IgD-negative memory B cell (primary cell): ENCODE results near the gene DNAAF5. TPM values are rescaled to one million over a fixed set of nuclear protein-coding genes. Genes with fewer than 3 reads are reported as not detected.

Experiments used
- H3K27ac Mint-ChIP-seq, 3 donors: one replicate each; pipeline ENCODE4 v1.8.0; 2020 to 2022; ENCODE audit warnings: mild to moderate bottlenecking in 3 of 3, mixed read lengths in 3 of 3, moderate library complexity in 1 of 3
- H3K27me3 Mint-ChIP-seq: one replicate; pipeline ENCODE4 v1.8.0; 2021; ENCODE audit warnings: mixed read lengths
- H3K36me3 Mint-ChIP-seq: one replicate; pipeline ENCODE4 v1.8.0; 2020; ENCODE audit warnings: mild to moderate bottlenecking, mixed read lengths
- H3K4me1 Mint-ChIP-seq, 3 donors: one replicate each; pipeline ENCODE4 v1.8.0; 2020 to 2022; ENCODE audit warnings: mixed read lengths in 3 of 3, mild to moderate bottlenecking in 1 of 3
- H3K4me3 Mint-ChIP-seq, 4 donors: one replicate each; pipeline ENCODE4 v1.8.0; 2020 to 2022; ENCODE audit warnings: mild to moderate bottlenecking in 4 of 4, mixed read lengths in 4 of 4, moderate library complexity in 3 of 4
- H3K9me3 Mint-ChIP-seq, 3 donors: one replicate each; pipeline ENCODE4 v1.8.0; 2020 to 2021; ENCODE audit warnings: mixed read lengths in 3 of 3, mild to moderate bottlenecking in 1 of 3
- polyA plus RNA-seq: library from polyadenylated mRNA; unstranded; fragments of 300-500 nt; fragmentation: Illumina TruSeq; gene quantifications from one replicate; pipeline ENCODE4 v1.2.3, GENCODE V29; 2021

DNAAF5 gene
- polyA plus RNA-seq, 1 donor from 2014 or later = 2.7 TPM

DNA sequence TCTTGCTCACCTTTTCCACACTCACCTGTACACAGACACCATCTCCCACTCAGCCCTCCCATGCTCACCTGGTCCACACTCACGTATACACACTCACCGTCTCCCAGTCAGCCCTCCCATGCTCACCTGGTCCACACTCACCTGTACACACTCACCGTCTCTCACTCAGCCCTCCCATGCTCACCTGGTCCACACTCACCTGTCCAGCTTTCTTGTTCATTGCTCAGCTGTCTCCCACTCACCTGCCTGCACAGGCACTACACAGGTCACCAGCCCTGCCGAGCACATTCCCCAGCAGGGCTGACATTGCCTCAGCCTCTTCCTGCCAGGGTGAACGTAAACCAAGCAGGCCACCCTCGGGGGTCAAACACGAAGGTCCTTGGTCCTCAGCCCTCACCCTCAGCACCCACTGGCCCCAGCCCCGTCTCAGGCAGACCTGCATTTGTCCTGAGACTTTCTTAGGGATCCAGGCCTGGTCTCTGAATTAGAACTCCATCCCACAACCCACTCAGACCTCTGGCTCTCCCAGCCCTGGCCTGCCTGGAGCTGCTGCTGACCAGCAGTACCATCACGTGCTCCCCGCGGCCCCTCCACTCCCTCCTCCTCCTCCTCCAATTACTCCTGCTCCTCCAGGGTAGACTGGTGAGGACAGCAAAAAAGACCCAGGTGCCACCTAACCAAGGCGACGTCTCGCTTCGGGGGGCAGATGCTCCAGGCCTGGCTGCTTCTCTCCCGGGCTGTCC, 12.8 kb upstream of the DNAAF5 start:
- Mint-ChIP-seq H3K4me1 (peaks cover 0 to 9% (median 0%) of the 10 kb centered on the region in 3 donors), H3K9me3 (peaks cover 0 to 1% (median 0%) of the 10 kb centered on the region in 3 donors), H3K27ac (peak overlapping the region in 1 of 3 donors; percentile 84), H3K27me3 (peaks cover 3% of the 10 kb centered on the region), H3K4me3 (peak overlapping the region in 2 of 4 donors; percentile 58 to 82), H3K36me3 (peaks cover 3% of the 10 kb centered on the region)

GRCh38 chr7:714251-714671, 12.2 kb upstream of the DNAAF5 start:
- Mint-ChIP-seq H3K36me3 (peaks cover 3% of the 10 kb centered on the region), H3K9me3 (peaks cover 0 to 1% (median 0%) of the 10 kb centered on the region in 3 donors), H3K4me3 (peak overlapping the region in 2 of 4 donors; percentile 39 to 86), H3K27me3 (peaks cover 3% of the 10 kb centered on the region), H3K27ac (no peak overlapping the region), H3K4me1 (peaks cover 0 to 9% (median 0%) of the 10 kb centered on the region in 3 donors)

GRCh38 chr7:716222-716621, 10.3 kb upstream of the DNAAF5 start:
- H3K27ac Mint-ChIP-seq = no peak overlapping the region
- peaks cover 6% of the 10 kb centered on the region for H3K36me3 Mint-ChIP-seq
- peaks cover 0 to 10% (median 1%) of the 10 kb centered on the region in 3 donors for H3K9me3 Mint-ChIP-seq
- peak overlapping the region in 1 of 4 donors; percentile 50 for H3K4me3 Mint-ChIP-seq
- H3K4me1 Mint-ChIP-seq = peaks cover 0 to 9% (median 0%) of the 10 kb centered on the region in 3 donors
- H3K27me3 Mint-ChIP-seq = peaks cover 3% of the 10 kb centered on the region

- H3K27me3 Mint-ChIP-seq = peaks cover 3% of the 10 kb centered on the region
- peaks cover 6% of the 10 kb centered on the region for H3K36me3 Mint-ChIP-seq
- no peak overlapping the region for H3K4me3 Mint-ChIP-seq
- H3K4me1 Mint-ChIP-seq = peaks cover 0 to 9% (median 0%) of the 10 kb centered on the region in 3 donors
- H3K27ac Mint-ChIP-seq = no peak overlapping the region
- H3K9me3 Mint-ChIP-seq = peaks cover under 1 to 11% (median 1%) of the 10 kb centered on the region in 3 donors
These were observed 9.9 kb upstream of the DNAAF5 start for GRCh38 chr7:716636-717035.

DNA sequence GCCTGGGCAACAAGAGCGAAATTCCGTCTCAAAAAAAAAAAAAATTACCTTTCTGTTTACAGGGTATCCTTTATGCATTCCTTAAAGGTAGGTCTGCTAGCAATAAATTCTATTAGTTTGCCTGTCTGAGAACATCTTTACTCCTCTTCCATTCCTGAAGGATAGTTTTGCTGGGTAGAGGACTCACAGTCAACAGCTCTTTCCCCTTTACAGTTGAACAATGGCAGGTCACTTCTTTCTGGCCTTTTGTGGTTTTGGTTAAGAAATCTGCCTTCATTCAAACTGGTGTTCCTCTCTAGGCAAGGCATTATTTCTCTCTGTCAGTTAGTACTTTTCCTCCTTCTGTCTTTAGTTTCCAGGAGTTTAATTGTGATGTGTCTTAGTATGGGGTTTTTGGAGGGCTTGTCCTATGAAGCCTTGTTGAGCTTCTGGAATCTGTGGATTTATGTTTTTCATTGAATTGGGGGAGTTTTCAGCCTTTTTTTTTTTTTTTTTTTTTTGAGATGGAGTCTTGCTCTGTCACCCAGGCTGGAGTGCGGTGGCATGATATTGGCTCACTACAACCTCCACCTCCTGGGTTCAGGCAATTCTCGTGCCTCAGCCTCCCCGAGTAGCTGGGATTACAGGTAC, 4.8 kb upstream of the DNAAF5 start:
- Mint-ChIP-seq H3K27ac (peak overlapping the region in 1 of 3 donors; percentile 69), H3K9me3 (peaks cover 0 to 14% (median 2%) of the 10 kb centered on the region in 3 donors), H3K27me3 (no peaks in the 10 kb centered on the region), H3K36me3 (peaks cover 14% of the 10 kb centered on the region), H3K4me1 (peaks cover 5 to 10% (median 5%) of the 10 kb centered on the region in 3 donors), H3K4me3 (peak overlapping the region in 1 of 4 donors; percentile 62)

DNA sequence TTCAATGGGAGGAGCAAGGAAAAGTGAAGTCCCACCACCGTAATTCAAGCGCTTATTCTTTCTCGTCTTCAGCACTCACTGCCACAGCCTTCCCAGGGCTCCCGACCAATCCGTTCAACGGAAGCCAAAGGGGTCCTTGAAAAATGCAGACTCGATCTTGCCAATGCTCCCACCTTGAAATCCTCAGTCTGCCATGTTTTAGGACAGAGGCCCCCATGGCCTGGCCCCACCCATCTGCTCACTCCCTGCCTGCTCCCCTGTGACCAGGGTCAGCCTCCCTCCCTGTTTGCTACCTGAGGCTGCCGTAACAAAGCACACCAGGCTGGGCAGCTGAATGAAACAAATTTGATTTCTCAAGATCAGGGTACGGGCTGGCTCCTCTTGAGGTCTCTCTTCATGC, 3.0 kb upstream of the DNAAF5 start:
- peaks cover 10 to 15% (median 12%) of the 10 kb centered on the region in 3 donors for H3K4me1 Mint-ChIP-seq
- H3K27me3 Mint-ChIP-seq = no peaks in the 10 kb centered on the region
- H3K9me3 Mint-ChIP-seq = peaks cover 0 to 14% (median 2%) of the 10 kb centered on the region in 3 donors
- peaks cover 14% of the 10 kb centered on the region for H3K36me3 Mint-ChIP-seq
- H3K4me3 Mint-ChIP-seq = no peak overlapping the region
- no peak overlapping the region for H3K27ac Mint-ChIP-seq

- Mint-ChIP-seq H3K9me3 (peaks cover 0 to 14% (median 2%) of the 10 kb centered on the region in 3 donors), H3K4me1 (peaks cover 10 to 15% (median 12%) of the 10 kb centered on the region in 3 donors), H3K27me3 (no peaks in the 10 kb centered on the region), H3K4me3 (peak overlapping the region in 3 of 4 donors; percentile 2 to 70 (median 19)), H3K27ac (no peak overlapping the region), H3K36me3 (peaks cover 14% of the 10 kb centered on the region)
These were observed 2.2 kb upstream of the DNAAF5 start for GRCh38 chr7:724298-724697.

DNA sequence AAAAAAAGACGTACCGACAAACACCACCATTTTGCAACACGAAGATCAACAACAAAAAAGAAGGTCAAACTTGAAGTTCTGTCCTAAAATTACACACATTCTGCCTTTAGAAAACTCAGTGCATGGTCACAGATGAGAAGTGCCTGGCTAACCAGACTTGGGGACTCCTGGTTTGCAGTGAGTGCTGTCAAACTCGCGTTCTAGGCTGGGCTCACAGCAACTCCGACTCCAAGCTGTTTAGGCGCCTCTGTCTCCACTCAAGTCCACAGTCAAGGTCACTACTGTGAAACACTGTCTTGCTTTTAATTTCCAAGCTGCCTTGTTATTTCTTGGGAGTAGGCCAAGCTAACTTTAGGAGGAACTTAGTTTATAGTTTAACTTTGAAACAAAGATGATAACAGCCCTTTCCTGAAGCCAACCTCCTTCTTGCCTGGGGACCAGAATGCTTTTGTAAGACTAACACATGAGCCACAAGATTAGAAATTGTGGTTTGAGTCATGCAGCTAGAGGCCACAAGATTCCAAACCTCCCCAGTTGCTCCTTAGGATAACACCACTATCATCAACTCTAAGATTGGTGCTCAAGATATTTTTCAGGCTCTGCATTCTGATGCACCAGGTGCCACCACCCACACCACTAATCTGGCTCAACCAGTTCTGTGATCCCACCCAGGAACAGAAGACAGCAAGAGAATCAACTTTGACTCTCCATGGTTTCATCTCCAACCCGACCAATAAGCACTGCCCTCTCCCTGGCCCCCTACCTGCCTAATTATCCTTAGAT, 1.1 kb upstream of the DNAAF5 start:
- H3K4me3 Mint-ChIP-seq = peak overlapping the region; percentile 80 to 89 (median 87)
- peaks cover 0 to 10% (median 2%) of the 10 kb centered on the region in 3 donors for H3K9me3 Mint-ChIP-seq
- no peaks in the 10 kb centered on the region for H3K27me3 Mint-ChIP-seq
- H3K27ac Mint-ChIP-seq = peak overlapping the region; percentile 35 to 73 (median 67)
- H3K4me1 Mint-ChIP-seq = peaks cover 10 to 17% (median 14%) of the 10 kb centered on the region in 3 donors
- H3K36me3 Mint-ChIP-seq = peaks cover 11% of the 10 kb centered on the region

GRCh38 chr7:726854-727103, 280 bp downstream of the DNAAF5 start:
- Mint-ChIP-seq H3K9me3 (peaks cover 0 to 1% (median under 1%) of the 10 kb centered on the region in 3 donors), H3K4me3 (peak overlapping the region in 1 of 4 donors; percentile 87), H3K27me3 (no peaks in the 10 kb centered on the region), H3K4me1 (peaks cover 15 to 17% (median 17%) of the 10 kb centered on the region in 3 donors), H3K36me3 (peaks cover 6% of the 10 kb centered on the region), H3K27ac (peak overlapping the region in 1 of 3 donors; percentile 73)

DNA sequence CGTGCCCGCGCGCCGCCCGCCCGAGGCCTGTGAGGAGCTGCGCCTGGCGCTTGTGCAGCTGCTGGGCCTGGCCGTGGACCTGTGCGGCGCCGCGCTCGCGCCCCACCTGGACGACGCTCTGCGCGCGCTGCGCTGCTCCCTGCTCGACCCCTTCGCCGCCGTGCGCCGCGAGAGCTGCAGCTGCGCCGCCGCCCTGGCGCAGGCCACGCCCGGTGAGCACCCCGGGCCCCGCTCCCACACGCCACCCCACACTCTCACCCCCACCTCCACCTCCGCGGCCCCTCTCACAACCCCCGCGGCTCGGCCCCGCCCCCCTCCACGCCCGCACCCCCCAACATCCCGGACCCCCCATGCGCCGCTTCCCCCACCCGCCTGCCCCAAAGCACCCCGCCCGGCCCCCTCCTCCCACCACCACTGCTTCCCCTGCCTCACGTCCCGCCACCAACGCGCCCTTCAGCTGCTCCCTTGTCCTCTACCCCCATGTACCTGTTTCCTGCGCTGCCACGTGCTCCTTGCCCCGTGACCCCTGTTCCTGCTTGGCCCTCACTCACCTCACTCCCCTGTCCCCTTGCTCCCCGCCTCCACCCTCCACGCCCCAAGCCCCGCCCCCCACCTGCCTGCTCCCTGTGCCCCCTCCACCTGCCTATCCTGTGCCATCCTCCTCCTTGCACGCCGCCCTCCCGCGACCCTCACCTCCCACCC, 756 bp downstream of the DNAAF5 start, which contains the start of gene PRKAR1B:
TSS of gene PRKAR1B (minus strand) at position 178 of the 702 bp plus-strand sequence. CDS start 15,776 bp downstream, outside the sequence.
- H3K36me3 Mint-ChIP-seq = peaks cover 5% of the 10 kb centered on the region

GRCh38 chr7:727806-728460, 1.4 kb downstream of the DNAAF5 start:
- Mint-ChIP-seq H3K9me3 (peaks cover 0 to under 1% (median 0%) of the 10 kb centered on the region in 3 donors), H3K4me1 (peaks cover 15 to 21% (median 19%) of the 10 kb centered on the region in 3 donors), H3K27ac (peak overlapping the region in 2 of 3 donors; percentile 80 to 81), H3K4me3 (peak overlapping the region; percentile 69 to 93 (median 86)), H3K27me3 (no peaks in the 10 kb centered on the region), H3K36me3 (peaks cover 5% of the 10 kb centered on the region)

More for the DNA sequence above, 756 bp downstream of the DNAAF5 start, which contains the start of gene PRKAR1B:
- peaks cover 15 to 17% (median 17%) of the 10 kb centered on the region in 3 donors for H3K4me1 Mint-ChIP-seq
- H3K9me3 Mint-ChIP-seq = no peaks in the 10 kb centered on the region
- H3K27ac Mint-ChIP-seq = peak within 1 kb of the TSS in 2 of 3 donors; percentile 80 to 81
- no peaks in the 10 kb centered on the region for H3K27me3 Mint-ChIP-seq
- H3K4me3 Mint-ChIP-seq = peak within 1 kb of the TSS; percentile 80 to 93 (median 90)

GRCh38 chr7:728602-729001, 2.1 kb downstream of the DNAAF5 start:
- Mint-ChIP-seq H3K36me3 (peaks cover 5% of the 10 kb centered on the region), H3K27ac (peak overlapping the region in 2 of 3 donors; percentile 80 to 81), H3K4me1 (peaks cover 15 to 23% (median 19%) of the 10 kb centered on the region in 3 donors), H3K4me3 (peak overlapping the region; percentile 69 to 93 (median 86)), H3K27me3 (no peaks in the 10 kb centered on the region), H3K9me3 (peaks cover 0 to 3% (median under 1%) of the 10 kb centered on the region in 3 donors)

DNA sequence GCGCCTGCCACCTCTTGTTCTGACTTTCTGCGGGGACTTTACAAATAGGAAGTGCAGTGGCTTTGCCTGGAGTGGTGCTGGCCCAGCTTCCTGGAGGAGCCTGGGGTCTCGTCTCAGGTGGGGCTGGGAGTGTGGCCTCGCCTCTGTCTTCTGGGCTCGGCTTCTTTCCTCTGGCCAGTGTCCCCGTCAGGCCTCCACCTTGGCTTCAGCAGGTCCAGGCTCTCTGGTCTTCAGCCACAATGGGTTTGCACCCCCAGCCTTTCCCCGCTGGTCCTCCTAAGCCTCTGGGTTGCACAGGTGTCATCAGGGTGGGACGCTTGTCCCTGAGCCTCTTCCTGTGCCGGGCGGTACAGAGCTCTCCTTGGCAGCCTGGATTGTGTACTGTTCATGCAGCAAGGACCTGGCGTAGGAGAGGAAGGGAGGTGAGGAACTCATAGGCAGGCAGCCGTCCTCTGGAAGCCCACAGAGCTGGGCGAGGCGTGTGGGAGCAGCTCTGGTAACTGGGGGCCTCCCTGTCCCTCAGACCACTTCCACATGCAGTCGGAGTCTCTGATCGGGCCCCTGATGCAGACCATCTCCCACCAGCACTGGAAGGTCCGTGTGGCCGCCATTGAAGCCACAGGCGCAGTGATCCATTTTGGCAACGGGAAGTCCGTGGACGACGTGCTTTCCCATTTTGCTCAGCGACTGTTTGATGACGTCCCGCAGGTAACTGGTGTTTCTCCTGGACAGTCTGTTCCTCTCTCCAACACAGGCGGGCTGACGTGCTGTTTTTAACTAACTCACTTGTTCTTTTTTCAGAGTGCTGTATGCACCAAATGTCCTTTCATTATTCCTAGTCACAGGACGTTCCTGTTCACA, 2.9 kb downstream of the DNAAF5 start:
- Mint-ChIP-seq H3K27me3 (no peaks in the 10 kb centered on the region), H3K36me3 (peaks cover 12% of the 10 kb centered on the region), H3K27ac (peak overlapping the region; percentile 34 to 80 (median 59)), H3K9me3 (peaks cover 2 to 3% (median 3%) of the 10 kb centered on the region in 3 donors), H3K4me1 (peaks cover 15 to 23% (median 17%) of the 10 kb centered on the region in 3 donors), H3K4me3 (peak overlapping the region in 3 of 4 donors; percentile 50 to 81 (median 57))
